IMR-90 (cell line): ENCODE measurements around the gene RBM39.
"Not testable (repeated sequence)": the region's sequence is repeated elsewhere in the genome, so short reads cannot be mapped to it uniquely, and the experiment has no call there.

ENCODE experiments used
- CEBPB ChIP-seq: IDR thresholded peaks from 2 replicates; pipeline ENCODE4 v1.6.1; 2012; ENCODE audit warnings: low read depth, low read length, improper control_type of control experiment
- CHD1 ChIP-seq: IDR thresholded peaks from 2 replicates; pipeline ENCODE4 v1.6.1; 2012; ENCODE audit warnings: low read depth, low read length, improper control_type of control experiment
- CTCF ChIP-seq: conservative IDR thresholded peaks from 2 replicates; pipeline ENCODE4 v1.5.1; 2012; ENCODE audit warnings: mild to moderate bottlenecking, low read depth, low read length, improper control_type of control experiment
- RAD21 ChIP-seq: IDR thresholded peaks from 2 replicates; pipeline ENCODE4 v1.6.1; 2012; ENCODE audit warnings: low read length, improper control_type of control experiment

DNA sequence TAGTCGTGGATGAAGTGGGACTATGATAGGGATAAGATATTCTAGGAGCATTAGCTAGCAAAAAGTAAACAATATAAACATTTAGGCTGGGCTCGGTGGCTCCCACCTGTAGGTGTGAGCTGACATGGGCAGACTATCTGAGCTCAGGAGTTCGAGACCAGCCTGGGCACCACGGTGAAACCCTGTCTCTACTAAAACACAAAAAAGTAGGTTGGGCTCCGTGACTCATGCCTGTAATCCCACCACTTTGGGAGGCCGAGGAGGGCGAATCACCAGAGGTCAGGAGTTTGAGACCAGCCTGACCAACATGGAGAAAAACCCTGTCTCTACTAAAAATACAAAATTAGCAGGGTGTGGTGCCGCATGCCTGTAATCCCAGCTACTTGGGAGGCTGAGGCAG, 23.7 kb downstream of the RBM39 start:
- TF ChIP-seq CEBPB, CHD1, RAD21, CTCF: not testable (repeated sequence)
